Upper lobe of left lung (tissue), 4 donors: ENCODE data around the gene SLC12A7.

Source experiments
- CTCF ChIP-seq, 6 experiments: fragments of 450-650 bp in 4 of 6; fragments of 200-600 bp in 2 of 6; sonication (generic) in 2 of 6; IDR thresholded peaks; one replicate each; pipeline ENCODE4 v1.5.1; 2016 to 2019; ENCODE audit warnings: antibody characterized with exemption in 6 of 6
- EP300 ChIP-seq, 4 donors: sonication (generic); formaldehyde crosslinking; IDR thresholded peaks; one replicate each; pipeline ENCODE4 v1.5.1; 2017; ENCODE audit warnings: antibody characterized with exemption in 4 of 4, control low read depth in 2 of 4
- POLR2A ChIP-seq, 4 donors: fragments of 450-650 bp; IDR thresholded peaks; one replicate each; pipeline ENCODE4 v1.5.1; 2016 to 2017; ENCODE audit warnings: antibody characterized with exemption in 4 of 4, mild to moderate bottlenecking in 2 of 4
- POLR2AphosphoS5 ChIP-seq, 2 donors: sonication (generic); formaldehyde crosslinking; IDR thresholded peaks; one replicate each; pipeline ENCODE4 v1.5.1; 2017; ENCODE audit warnings: antibody characterized with exemption in 2 of 2

DNA sequence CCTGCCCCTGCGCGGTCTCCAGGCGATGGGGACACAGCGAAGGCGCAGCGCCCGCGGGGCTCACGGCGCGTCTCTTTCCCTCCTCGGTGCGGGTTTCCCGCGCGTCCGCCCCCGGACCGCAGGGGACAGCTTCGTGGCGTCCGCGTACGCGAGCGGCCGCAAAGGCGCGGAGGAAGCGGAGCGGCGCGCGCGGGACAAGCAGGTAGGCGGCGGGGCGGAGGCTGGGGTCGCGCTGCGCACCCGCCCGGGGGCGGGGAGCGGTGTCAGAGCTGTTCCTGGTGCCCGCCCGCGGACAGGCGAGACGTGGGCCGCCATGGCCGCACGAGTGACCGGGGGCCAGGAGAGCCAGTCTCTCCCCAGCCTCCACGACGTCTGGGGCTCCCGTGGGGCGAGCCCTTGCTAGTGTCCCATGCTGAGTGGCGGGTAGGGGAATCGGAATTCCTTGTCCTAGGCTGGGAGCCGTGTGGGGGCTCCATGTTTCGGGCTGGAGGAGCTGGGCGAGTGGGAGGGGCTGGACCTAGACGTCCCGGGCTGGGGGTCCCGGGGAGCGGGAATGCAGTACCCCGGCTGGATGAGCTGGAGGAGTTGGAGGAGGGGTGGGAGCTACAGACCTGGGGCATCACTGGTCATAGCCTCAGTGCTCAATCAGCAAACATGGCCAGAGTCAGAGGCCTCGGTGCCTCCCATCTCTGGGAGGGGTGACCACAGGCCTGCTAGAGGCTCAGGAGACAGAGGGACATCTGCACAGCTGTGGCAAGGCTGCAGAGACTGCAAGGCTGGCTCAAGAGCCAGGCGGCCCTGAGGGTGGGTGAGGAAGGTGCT lies 102.3 kb downstream of the SLC12A7 start:
- no peak for TF ChIP-seq POLR2A (IDR thresholded peaks at IDR 0.05)
- TF ChIP-seq CTCF (IDR thresholded peaks at IDR 0.05) = no peak
- no peak for TF ChIP-seq POLR2AphosphoS5 (IDR thresholded peaks at IDR 0.05)
- no peak for TF ChIP-seq EP300 (IDR thresholded peaks at IDR 0.05)
